Stomach (tissue), 4 donors: ENCODE results near the gene STK32A.

Source experiments
- CTCF ChIP-seq, 7 experiments: fragments of 450-650 bp in 4 of 7; fragments of 200-600 bp in 3 of 7; sonication (generic) in 3 of 7; IDR thresholded peaks; one replicate each; pipeline ENCODE4 v1.5.1; 2016 to 2019; ENCODE audit warnings: antibody characterized with exemption in 7 of 7, control low read depth in 2 of 7, mild to moderate bottlenecking in 1 of 7
- EP300 ChIP-seq: sonication (generic); formaldehyde crosslinking; IDR thresholded peaks from one replicate; pipeline ENCODE4 v1.6.1; 2017; ENCODE audit warnings: antibody characterized with exemption
- POLR2A ChIP-seq, 4 donors: fragments of 450-650 bp; IDR thresholded peaks; one replicate each; pipeline ENCODE4 v1.6.1; 2016; ENCODE audit warnings: antibody characterized with exemption in 4 of 4, control low read depth in 2 of 4, mild to moderate bottlenecking in 1 of 4, moderate library complexity in 1 of 4
- POLR2AphosphoS5 ChIP-seq, 3 donors: sonication (generic); formaldehyde crosslinking; IDR thresholded peaks; one replicate each; pipeline ENCODE4 v1.6.1; 2016; ENCODE audit warnings: antibody characterized with exemption in 3 of 3

- TF ChIP-seq POLR2AphosphoS5 (IDR thresholded peaks at IDR 0.05) (no peak), EP300 (no peak), CTCF (IDR thresholded peaks at IDR 0.05) (no peak), POLR2A (IDR thresholded peaks at IDR 0.05) (no peak)
These were observed 71.5 kb downstream of the STK32A start for GRCh38 chr5:147306351-147306750.
